ENCODE results near the gene ELOVL2.
"Not testable (repeated sequence)": the region's sequence is repeated elsewhere in the genome, so short reads cannot be mapped to it uniquely, and the experiment has no call there.

ELOVL2 gene

DNA sequence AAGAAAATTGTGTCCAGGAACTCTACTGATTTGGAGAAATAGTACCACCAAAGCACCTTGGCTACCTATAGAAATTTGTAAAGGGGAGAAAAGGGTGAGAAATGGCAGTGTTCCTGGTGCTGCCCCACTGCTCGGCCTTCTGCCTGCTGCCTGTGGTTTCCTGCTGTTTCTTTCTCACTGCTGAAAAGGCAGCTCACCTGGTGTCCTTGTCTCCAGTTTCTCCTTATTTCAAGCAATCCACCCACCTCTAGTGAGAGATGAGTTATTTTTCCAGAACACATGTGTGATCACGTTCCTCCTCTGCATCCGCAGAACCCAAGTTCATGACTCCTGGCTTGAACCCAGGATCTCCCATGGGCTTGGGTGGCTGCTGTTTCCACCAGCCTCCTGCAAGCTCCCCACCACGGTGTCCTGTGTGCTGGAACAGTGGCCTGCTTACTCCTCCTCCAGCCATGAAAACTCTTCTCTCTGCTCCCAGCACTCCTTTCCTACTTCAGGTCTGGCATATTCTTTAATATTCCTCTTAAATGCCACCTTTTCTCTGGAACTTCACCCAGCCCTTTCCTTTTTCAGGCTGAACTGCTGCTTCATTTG is 48.9 kb downstream of the ELOVL2 start:
- no peak overlapping the region for H3K4me3 ChIP-seq (ENCODE audit: low read depth in 1 of 2, low read length in 1 of 2)
- no peaks in the 10 kb centered on the region for H3K4me1 ChIP-seq (ENCODE audit: control insufficient read depth in 1 of 2, insufficient read depth in 1 of 2, low read depth in 1 of 2, low read length in 1 of 2)
- H3K27ac ChIP-seq: no peak overlapping the region
- TF ChIP-seq, protein P1, sequence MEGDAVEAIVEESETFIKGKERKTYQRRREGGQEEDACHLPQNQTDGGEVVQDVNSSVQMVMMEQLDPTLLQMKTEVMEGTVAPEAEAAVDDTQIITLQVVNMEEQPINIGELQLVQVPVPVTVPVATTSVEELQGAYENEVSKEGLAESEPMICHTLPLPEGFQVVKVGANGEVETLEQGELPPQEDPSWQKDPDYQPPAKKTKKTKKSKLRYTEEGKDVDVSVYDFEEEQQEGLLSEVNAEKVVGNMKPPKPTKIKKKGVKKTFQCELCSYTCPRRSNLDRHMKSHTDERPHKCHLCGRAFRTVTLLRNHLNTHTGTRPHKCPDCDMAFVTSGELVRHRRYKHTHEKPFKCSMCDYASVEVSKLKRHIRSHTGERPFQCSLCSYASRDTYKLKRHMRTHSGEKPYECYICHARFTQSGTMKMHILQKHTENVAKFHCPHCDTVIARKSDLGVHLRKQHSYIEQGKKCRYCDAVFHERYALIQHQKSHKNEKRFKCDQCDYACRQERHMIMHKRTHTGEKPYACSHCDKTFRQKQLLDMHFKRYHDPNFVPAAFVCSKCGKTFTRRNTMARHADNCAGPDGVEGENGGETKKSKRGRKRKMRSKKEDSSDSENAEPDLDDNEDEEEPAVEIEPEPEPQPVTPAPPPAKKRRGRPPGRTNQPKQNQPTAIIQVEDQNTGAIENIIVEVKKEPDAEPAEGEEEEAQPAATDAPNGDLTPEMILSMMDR (IDR thresholded peaks at IDR 0.05): no peak
- H3K36me3 ChIP-seq: no peaks in the 10 kb centered on the region
- H3K27me3 ChIP-seq: peaks cover 5% of the 10 kb centered on the region
- H3K9me3 ChIP-seq: no peaks in the 10 kb centered on the region

GRCh38 chr6:10993896-10994295 is 50.2 kb downstream of the ELOVL2 start:
- no peak overlapping the region for H3K4me3 ChIP-seq (ENCODE audit: low read depth in 1 of 2, low read length in 1 of 2)
- H3K4me1 ChIP-seq (ENCODE audit: control insufficient read depth in 1 of 2, insufficient read depth in 1 of 2, low read depth in 1 of 2, low read length in 1 of 2): no peaks in the 10 kb centered on the region
- H3K27ac ChIP-seq: no peak overlapping the region
- TF ChIP-seq, protein P1 (IDR thresholded peaks at IDR 0.05): no peak
- H3K36me3 ChIP-seq: no peaks in the 10 kb centered on the region
- H3K9me3 ChIP-seq: no peaks in the 10 kb centered on the region
- no peaks in the 10 kb centered on the region for H3K27me3 ChIP-seq

- H3K9me3 ChIP-seq: no peaks in the 10 kb centered on the region
- TF ChIP-seq, protein P1 (IDR thresholded peaks at IDR 0.05): no peak
- H3K36me3 ChIP-seq: no peaks in the 10 kb centered on the region
- H3K27me3 ChIP-seq: no peaks in the 10 kb centered on the region
- no peaks in the 10 kb centered on the region for H3K4me1 ChIP-seq (ENCODE audit: control insufficient read depth in 1 of 2, insufficient read depth in 1 of 2, low read depth in 1 of 2, low read length in 1 of 2)
- no peak overlapping the region for H3K4me3 ChIP-seq (ENCODE audit: low read depth in 1 of 2, low read length in 1 of 2)
- no peak overlapping the region for H3K27ac ChIP-seq
These were observed 53.0 kb downstream of the ELOVL2 start for GRCh38 chr6:10991115-10991514.

- Histone ChIP-seq H3K36me3 (no peaks in the 10 kb centered on the region), H3K27me3 (no peaks in the 10 kb centered on the region), H3K4me1 (ENCODE audit: control insufficient read depth in 1 of 2, insufficient read depth in 1 of 2, low read depth in 1 of 2, low read length in 1 of 2) (no peaks in the 10 kb centered on the region), H3K27ac (no peak overlapping the region), H3K4me3 (ENCODE audit: low read depth in 1 of 2, low read length in 1 of 2) (no peak overlapping the region), H3K9me3 (no peaks in the 10 kb centered on the region)
- TF ChIP-seq, protein P1 (IDR thresholded peaks at IDR 0.05): no peak
These were observed 54.5 kb downstream of the ELOVL2 start for GRCh38 chr6:10989587-10989986.

GRCh38 chr6:10984959-10985358 is 59.1 kb downstream of the ELOVL2 start:
- H3K36me3 ChIP-seq; H3K4me3 ChIP-seq (ENCODE audit: low read depth in 1 of 2, low read length in 1 of 2); H3K27ac ChIP-seq; H3K9me3 ChIP-seq; H3K4me1 ChIP-seq (ENCODE audit: control insufficient read depth in 1 of 2, insufficient read depth in 1 of 2, low read depth in 1 of 2, low read length in 1 of 2): not testable (repeated sequence)
- H3K27me3 ChIP-seq: peaks cover 22% of the 10 kb centered on the region

- Histone ChIP-seq H3K9me3 (no peaks in the 10 kb centered on the region), H3K4me3 (ENCODE audit: low read depth in 1 of 2, low read length in 1 of 2) (no peak overlapping the region), H3K4me1 (ENCODE audit: control insufficient read depth in 1 of 2, insufficient read depth in 1 of 2, low read depth in 1 of 2, low read length in 1 of 2) (no peaks in the 10 kb centered on the region), H3K27me3 (peaks cover 27% of the 10 kb centered on the region), H3K27ac (no peak overlapping the region), H3K36me3 (no peaks in the 10 kb centered on the region)
- TF ChIP-seq, protein P1 (IDR thresholded peaks at IDR 0.05): no peak
These were observed 62.7 kb downstream of the ELOVL2 start for GRCh38 chr6:10981409-10981808.

Measured in neutrophil (primary cell).